ENCODE results near the gene ZKSCAN5.
A peak's percentile ranks its signal among the peaks of the same experiment; 100 is the strongest.

GRCh38 chr7:99459087-99459486, 45.4 kb upstream of the ZKSCAN5 start:
- TF ChIP-seq CTCF (IDR thresholded peaks at IDR 0.05) (peak; percentile 30), EZH2 (IDR thresholded peaks at IDR 0.05; ENCODE audit: borderline replicate concordance, insufficient read depth, low read depth, low read length, poor library complexity, severe bottlenecking) (no peak)

All from B cell (primary cell).